ENCODE measurements around the gene HCN2.

The HCN2 gene

GRCh38 chr19:589693-590395, at the start of gene HCN2:
Gene HCN2, plus strand, starts transcription at chr19:589881. Its CDS starts 65 bp downstream, at chr19:589946.
- no peak for DNase-seq (ENCODE audit: low read depth)

- no peak for DNase-seq (ENCODE audit: low read depth)
These were observed 48.6 kb upstream of the HCN2 start for GRCh38 chr19:540867-541637.

- DNase-seq (ENCODE audit: low read depth) = no peak
These were observed 48.0 kb upstream of the HCN2 start for GRCh38 chr19:541699-542098.

GRCh38 chr19:542173-542866, 47.4 kb upstream of the HCN2 start:
- DNase-seq (ENCODE audit: low read depth) = no peak

GRCh38 chr19:543910-544608, 45.6 kb upstream of the HCN2 start, which contains the start of gene GZMM:
Gene GZMM, plus strand, starts transcription at chr19:544053. Its CDS starts 19 bp downstream, at chr19:544072.
- DNase-seq (ENCODE audit: low read depth) = no peak

- DNase-seq (ENCODE audit: low read depth) = no peak
These were observed 42.6 kb upstream of the HCN2 start for GRCh38 chr19:547117-547516.

- DNase-seq (ENCODE audit: low read depth) = no peak
These were observed 41.6 kb upstream of the HCN2 start for GRCh38 chr19:547836-548720.

- DNase-seq (ENCODE audit: low read depth) = no peak
These were observed 40.5 kb upstream of the HCN2 start for GRCh38 chr19:548886-549830.

- no peak for DNase-seq (ENCODE audit: low read depth)
These were observed 34.9 kb upstream of the HCN2 start for GRCh38 chr19:554817-555216.

GRCh38 chr19:555474-555808, 34.2 kb upstream of the HCN2 start:
- no peak for DNase-seq (ENCODE audit: low read depth)

- no peak for DNase-seq (ENCODE audit: low read depth)
These were observed 32.9 kb upstream of the HCN2 start for GRCh38 chr19:556611-557382.

GRCh38 chr19:558770-559439, 30.8 kb upstream of the HCN2 start:
- no peak for DNase-seq (ENCODE audit: low read depth)

- DNase-seq (ENCODE audit: low read depth) = no peak
These were observed 29.6 kb upstream of the HCN2 start for GRCh38 chr19:560121-560520.

GRCh38 chr19:566403-566802, 23.3 kb upstream of the HCN2 start:
- DNase-seq (ENCODE audit: low read depth) = no peak

- DNase-seq (ENCODE audit: low read depth) = no peak
These were observed 22.8 kb upstream of the HCN2 start for GRCh38 chr19:566844-567243.

GRCh38 chr19:567296-567900, 22.3 kb upstream of the HCN2 start:
- DNase-seq (ENCODE audit: low read depth) = no peak

- DNase-seq (ENCODE audit: low read depth) = no peak
These were observed 19.4 kb upstream of the HCN2 start for GRCh38 chr19:570251-570686.

- no peak for DNase-seq (ENCODE audit: low read depth)
These were observed 18.6 kb upstream of the HCN2 start for GRCh38 chr19:570937-571565.

Measured in HS-5 (cell line).